Transverse colon (tissue), 4 donors: ENCODE data around the gene VCAM1. TPM values are rescaled to one million over a fixed set of nuclear protein-coding genes. Genes with fewer than 3 reads are reported as not detected.
"Not testable (repeated sequence)": the region's sequence is repeated elsewhere in the genome, so short reads cannot be mapped to it uniquely, and the experiment has no call there.

ENCODE experiments used
- DNase-seq: peaks from one replicate; pipeline ENCODE4 v3.0.0-alpha.2; 2019
- H3K27ac ChIP-seq, 4 donors: fragments of 200-600 bp; sonication (generic); 2 replicates each; pipeline ENCODE4 v1.5.1; 2016 to 2018; ENCODE audit warnings: inconsistent platforms in 4 of 4
- H3K27me3 ChIP-seq: fragments of 200-600 bp; sonication (generic); 2 replicates; pipeline ENCODE4 v1.5.1; 2017; ENCODE audit warnings: inconsistent platforms
- H3K36me3 ChIP-seq, 4 donors: fragments of 200-600 bp; sonication (generic); 2 replicates each; pipeline ENCODE4 v1.5.1; 2017 to 2019; ENCODE audit warnings: inconsistent platforms in 4 of 4
- H3K4me1 ChIP-seq, 4 donors: fragments of 200-600 bp; sonication (generic); 2 replicates each; pipeline ENCODE4 v1.5.1; 2017 to 2020; ENCODE audit warnings: inconsistent platforms in 4 of 4
- H3K4me3 ChIP-seq, 4 donors: fragments of 200-600 bp; sonication (generic); 1 replicate in 1 of 4; 2 replicates in 3 of 4; pipeline versions ENCODE4 v1.5.1 to v1.6.1; 2017 to 2019; ENCODE audit warnings: inconsistent platforms in 4 of 4
- H3K9me3 ChIP-seq, 2 donors: fragments of 200-600 bp; sonication (generic); 2 replicates each; pipeline ENCODE4 v1.5.1; 2017 to 2019; ENCODE audit warnings: inconsistent platforms in 2 of 2
- CTCF ChIP-seq, 5 experiments: fragments of 200-600 bp in 3 of 5; fragments of 450-650 bp in 2 of 5; sonication (generic) in 3 of 5; IDR thresholded peaks; 1 replicate in 2 of 5; 2 replicates in 3 of 5; pipeline ENCODE4 v1.5.1; 2016 to 2017; ENCODE audit warnings: antibody characterized with exemption in 5 of 5, inconsistent platforms in 3 of 5, mild to moderate bottlenecking in 2 of 5, moderate library complexity in 1 of 5
- EP300 ChIP-seq: sonication (generic); formaldehyde crosslinking; IDR thresholded peaks from one replicate; pipeline ENCODE4 v1.6.1; 2017; ENCODE audit warnings: antibody characterized with exemption, low read depth
- POLR2A ChIP-seq: fragments of 450-650 bp; IDR thresholded peaks from one replicate; pipeline ENCODE4 v1.6.1; 2016; ENCODE audit warnings: antibody characterized with exemption, mild to moderate bottlenecking, moderate library complexity
- POLR2AphosphoS5 ChIP-seq, 3 donors: sonication (generic); formaldehyde crosslinking; IDR thresholded peaks; one replicate each; pipeline ENCODE4 v1.6.1; 2016; ENCODE audit warnings: antibody characterized with exemption in 3 of 3
- whole genome bisulfite sequencing, 2 donors: methylation state at CpG; one replicate each; pipeline ENCODE4 v1.1.5; 2018; ENCODE audit warnings: low coverage in 1 of 2; 5-methylcytosine and 5-hydroxymethylcytosine counted together
- in situ Hi-C, 4 donors: fragments of 200-750 bp; cut with MboI; loops; one replicate each; pipeline versions ENCODE4 v1.15.0 to v1.15.1; 2017; ENCODE audit warnings: low sequenced_read_pairs in 3 of 4, low pct_ligation_motif_present in 1 of 4, low pct_unique_long_range_greater_than_20kb in 1 of 4
- intact Hi-C: fragments of 100-400 bp; cut with DNase I; formaldehyde crosslinking; loops from one replicate; pipeline ENCODE4 v1.15.1; 2023; ENCODE audit warnings: low total_unique reads
- total RNA-seq, 4 donors: library from RNA; depleted of rRNA; stranded (reverse); fragments of >200 nt; gene quantifications; one replicate each; pipeline ENCODE4 v1.1.0, GENCODE V29; 2016

The VCAM1 gene
- total RNA-seq, 4 donors from 2014 or later: 1.5 to 8.4 (median 5.1) TPM

- Histone ChIP-seq H3K4me1 (no peaks in the 10 kb centered on the region), H3K27ac (no peak overlapping the region), H3K27me3 (no peaks in the 10 kb centered on the region), H3K9me3 (no peaks in the 10 kb centered on the region), H3K4me3 (no peak overlapping the region), H3K36me3 (no peaks in the 10 kb centered on the region)
- intact Hi-C loops (no loop called here), in situ Hi-C loops (no loop called here)
- TF ChIP-seq POLR2AphosphoS5 (IDR thresholded peaks at IDR 0.05): no peak
- 70 to 76% methylated on average over 1 of the region's 1 CpG for WGBS, 2 donors
- DNase-seq: no peak
These were observed 8.4 kb upstream of the VCAM1 start for GRCh38 chr1:100710906-100711682.

GRCh38 chr1:100713027-100713426 is 6.5 kb upstream of the VCAM1 start:
- H3K27ac ChIP-seq, in situ Hi-C loops, H3K36me3 ChIP-seq, H3K4me1 ChIP-seq, H3K4me3 ChIP-seq, intact Hi-C loops, H3K9me3 ChIP-seq, H3K27me3 ChIP-seq: not testable (repeated sequence)
- DNase-seq: peak; percentile 33
- 87% methylated on average over 15 of the region's 15 CpGs; no CpG with 5 or more reads in 1 of the 2 donors for WGBS, 2 donors

- no peak for DNase-seq
- in situ Hi-C loops: no loop called here
- no peaks in the 10 kb centered on the region for H3K9me3 ChIP-seq
- no peak overlapping the region for H3K27ac ChIP-seq
- H3K4me1 ChIP-seq: no peaks in the 10 kb centered on the region
- H3K27me3 ChIP-seq: no peaks in the 10 kb centered on the region
- TF ChIP-seq CTCF (IDR thresholded peaks at IDR 0.05) (no peak), EP300 (no peak), POLR2AphosphoS5 (IDR thresholded peaks at IDR 0.05) (no peak)
- intact Hi-C loops: no loop called here
- H3K4me3 ChIP-seq: no peak overlapping the region
- 83% methylated on average over 3 of the region's 3 CpGs; no CpG with 5 or more reads in 1 of the 2 donors for WGBS, 2 donors
- H3K36me3 ChIP-seq: no peaks in the 10 kb centered on the region
These were observed 5.9 kb upstream of the VCAM1 start for GRCh38 chr1:100713626-100714025.

GRCh38 chr1:100714599-100714998 is 4.9 kb upstream of the VCAM1 start:
- no peaks in the 10 kb centered on the region for H3K9me3 ChIP-seq
- H3K4me3 ChIP-seq: no peak overlapping the region
- WGBS, 2 donors: 27 to 58% methylated on average over 1 of the region's 1 CpG
- no peaks in the 10 kb centered on the region for H3K27me3 ChIP-seq
- H3K27ac ChIP-seq: no peak overlapping the region
- TF ChIP-seq CTCF (IDR thresholded peaks at IDR 0.05) (no peak), EP300 (no peak), POLR2A (no peak)
- peaks cover 0 to 4% (median 0%) of the 10 kb centered on the region in 4 donors for H3K4me1 ChIP-seq
- intact Hi-C loops: no loop called here
- in situ Hi-C loops: no loop called here
- H3K36me3 ChIP-seq: no peaks in the 10 kb centered on the region
- no peak for DNase-seq

- Histone ChIP-seq H3K27me3 (no peaks in the 10 kb centered on the region), H3K4me1 (peaks cover 0 to 18% (median 0%) of the 10 kb centered on the region in 4 donors), H3K9me3 (no peaks in the 10 kb centered on the region), H3K36me3 (no peaks in the 10 kb centered on the region), H3K27ac (no peak overlapping the region), H3K4me3 (no peak overlapping the region)
- intact Hi-C loops: no loop called here
- no peak for TF ChIP-seq POLR2A
- TF ChIP-seq CTCF (IDR thresholded peaks at IDR 0.05): no peak
- TF ChIP-seq EP300: no peak
- no peak for TF ChIP-seq POLR2AphosphoS5 (IDR thresholded peaks at IDR 0.05)
- in situ Hi-C loops: no loop called here
- DNase-seq: no peak
- WGBS, 2 donors: 75 to 84% methylated on average over 4 to 6 of the region's 6 CpGs
These were observed 2.3 kb upstream of the VCAM1 start for GRCh38 chr1:100717218-100717617.
